ENCODE measurements around the gene FANCI. TPM values are rescaled to one million over a fixed set of nuclear protein-coding genes. Genes with fewer than 3 reads are reported as not detected.

The FANCI gene
- total and polyA plus RNA-seq, 4 donors = 3.2 to 11.9 (median 6.3) TPM

DNA sequence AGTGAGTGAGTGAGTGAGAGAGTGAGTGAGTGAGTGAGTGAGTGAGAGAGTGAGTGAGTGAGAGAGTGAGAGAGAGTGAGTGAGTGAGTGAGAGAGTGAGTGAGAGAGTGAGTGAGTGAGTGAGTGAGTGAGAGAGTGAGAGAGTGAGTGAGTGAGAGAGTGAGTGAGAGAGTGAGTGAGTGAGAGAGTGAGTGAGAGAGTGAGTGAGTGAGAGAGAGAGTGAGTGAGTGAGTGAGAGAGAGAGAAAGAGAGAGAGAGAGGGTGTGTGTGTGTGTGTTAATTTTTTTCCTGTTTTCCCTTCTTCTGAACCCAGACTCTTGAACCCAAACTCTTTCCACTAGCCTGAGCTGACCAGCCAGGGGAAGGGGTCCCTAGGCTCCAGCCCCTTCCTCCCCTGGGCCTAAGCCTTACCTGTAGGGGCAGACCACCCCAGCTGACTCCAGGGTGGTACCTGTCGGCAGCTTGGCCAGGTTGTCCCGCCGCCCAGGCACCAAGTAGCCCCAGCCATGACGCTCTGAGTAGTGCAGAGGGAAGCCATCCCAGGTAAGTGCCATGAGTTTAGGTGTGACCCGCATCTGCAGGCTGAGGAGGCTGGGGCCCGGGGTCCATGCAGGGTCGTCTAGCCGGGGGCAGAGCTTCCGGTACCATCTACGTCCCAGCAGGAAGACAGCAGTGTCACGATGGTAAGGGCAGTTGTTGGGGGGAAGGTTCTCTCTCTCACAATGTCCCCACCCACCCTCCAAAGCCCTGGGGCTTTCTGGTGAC is 81.4 kb downstream of the FANCI start:
- ATAC-seq (ENCODE audit: insufficient read depth, low FRiP score) (no peak), DNase-seq (no peak)
- Histone ChIP-seq H3K9me3 (ENCODE audit: control insufficient read depth in 4 of 4, insufficient read depth in 3 of 4, low read length in 3 of 4) (no peaks in the 10 kb centered on the region), H3K4me3 (no peak overlapping the region), H3K36me3 (ENCODE audit: control insufficient read depth in 4 of 4, insufficient read depth in 4 of 4, low read length in 4 of 4) (peaks cover 33 to 91% (median 70%) of the 10 kb centered on the region in 4 donors), H3K9ac (ENCODE audit: insufficient read depth in 1 of 2, low read length in 2 of 2) (no peak overlapping the region), H3K27me3 (ENCODE audit: control insufficient read depth in 3 of 3, insufficient read depth in 3 of 3, low read length in 2 of 3) (no peaks in the 10 kb centered on the region), H3K4me1 (ENCODE audit: control insufficient read depth in 5 of 5, insufficient read depth in 5 of 5, low read length in 5 of 5) (peaks cover 0 to 5% (median 0%) of the 10 kb centered on the region in 5 donors), H3K27ac (ENCODE audit: low read depth in 1 of 2, low read length in 1 of 2) (no peak overlapping the region)
- 96 to 97% methylated on average over 11 of the region's 11 CpGs for WGBS, 2 donors
- no peak for TF ChIP-seq CTCF (IDR thresholded peaks at IDR 0.05; ENCODE audit: control extremely low read depth, extremely low read depth)

DNA sequence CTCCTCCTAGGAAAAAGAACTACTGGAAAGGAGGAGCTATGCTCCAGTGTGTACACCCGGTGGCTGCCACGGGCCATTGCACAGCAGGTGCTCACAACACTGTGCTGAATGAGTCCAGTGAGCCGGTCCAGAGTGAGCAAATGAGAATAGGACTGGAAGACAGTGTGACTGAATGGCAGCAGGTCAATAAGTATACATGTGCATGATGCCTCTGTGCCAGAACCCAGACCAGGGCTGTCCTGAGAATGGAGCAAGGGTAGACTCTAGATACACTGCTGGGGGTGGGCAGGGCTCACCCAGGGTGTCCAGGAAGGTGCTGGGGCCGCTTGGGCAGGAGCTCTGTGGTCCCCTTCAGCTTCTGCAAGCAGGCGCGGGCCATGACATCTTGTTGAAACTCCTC is 82.5 kb downstream of the FANCI start:
- ATAC-seq (ENCODE audit: insufficient read depth, low FRiP score) (no peak), DNase-seq (no peak)
- Histone ChIP-seq H3K4me1 (ENCODE audit: control insufficient read depth in 5 of 5, insufficient read depth in 5 of 5, low read length in 5 of 5) (peaks cover 0 to 6% (median 0%) of the 10 kb centered on the region in 5 donors), H3K27ac (ENCODE audit: low read depth in 1 of 2, low read length in 1 of 2) (no peak overlapping the region), H3K9ac (ENCODE audit: insufficient read depth in 1 of 2, low read length in 2 of 2) (no peak overlapping the region), H3K9me3 (ENCODE audit: control insufficient read depth in 4 of 4, insufficient read depth in 3 of 4, low read length in 3 of 4) (no peaks in the 10 kb centered on the region), H3K27me3 (ENCODE audit: control insufficient read depth in 3 of 3, insufficient read depth in 3 of 3, low read length in 2 of 3) (no peaks in the 10 kb centered on the region), H3K36me3 (ENCODE audit: control insufficient read depth in 4 of 4, insufficient read depth in 4 of 4, low read length in 4 of 4) (peaks cover 29 to 87% (median 68%) of the 10 kb centered on the region in 4 donors), H3K4me3 (no peak overlapping the region)
- WGBS, 2 donors = 95 to 96% methylated on average over 6 of the region's 6 CpGs
- TF ChIP-seq CTCF (IDR thresholded peaks at IDR 0.05; ENCODE audit: control extremely low read depth, extremely low read depth) = no peak

DNA sequence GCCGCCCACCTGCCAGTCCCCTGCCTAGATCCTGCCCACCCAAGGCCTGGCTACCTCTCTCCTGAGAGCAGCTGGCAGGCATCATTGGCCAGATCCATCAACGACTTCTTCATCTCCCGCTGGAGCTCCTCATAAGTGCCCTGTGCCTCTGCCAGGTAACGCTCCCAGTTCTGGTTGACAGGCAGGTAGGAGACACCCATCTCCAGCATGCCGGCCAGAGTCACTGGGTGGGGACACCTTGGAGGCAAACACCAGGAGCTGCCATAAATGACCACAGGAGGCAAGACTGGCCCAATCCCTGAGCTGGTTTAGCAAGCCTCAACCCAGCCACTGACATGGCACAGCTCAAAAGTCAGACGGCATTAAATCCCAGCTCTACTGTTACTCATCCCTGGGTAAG is 83.3 kb downstream of the FANCI start:
- DNase-seq (no peak), ATAC-seq (ENCODE audit: insufficient read depth, low FRiP score) (no peak)
- Histone ChIP-seq H3K4me3 (no peak overlapping the region), H3K4me1 (ENCODE audit: control insufficient read depth in 5 of 5, insufficient read depth in 5 of 5, low read length in 5 of 5) (peaks cover 0 to 6% (median 0%) of the 10 kb centered on the region in 5 donors), H3K27ac (ENCODE audit: low read depth in 1 of 2, low read length in 1 of 2) (no peak overlapping the region), H3K9me3 (ENCODE audit: control insufficient read depth in 4 of 4, insufficient read depth in 3 of 4, low read length in 3 of 4) (no peaks in the 10 kb centered on the region), H3K9ac (ENCODE audit: insufficient read depth in 1 of 2, low read length in 2 of 2) (no peak overlapping the region), H3K27me3 (ENCODE audit: control insufficient read depth in 3 of 3, insufficient read depth in 3 of 3, low read length in 2 of 3) (no peaks in the 10 kb centered on the region), H3K36me3 (ENCODE audit: control insufficient read depth in 4 of 4, insufficient read depth in 4 of 4, low read length in 4 of 4) (peaks cover 26 to 83% (median 70%) of the 10 kb centered on the region in 4 donors)
- no peak for TF ChIP-seq CTCF (IDR thresholded peaks at IDR 0.05; ENCODE audit: control extremely low read depth, extremely low read depth)
- 93 to 99% methylated on average over 6 of the region's 6 CpGs for WGBS, 2 donors

Measured in lung (tissue), 12 donors.